Urothelium cell line (cell line): ENCODE data around the gene DMD.

Source experiments
- DNase-seq: peaks from one replicate; pipeline ENCODE4 v3.0.0; 2011; ENCODE audit warnings: low spot score, mixed read lengths
- FAIRE-seq: peaks from 2 replicates; lab custom pipeline; 2011; peaks lifted over from hg19 to GRCh38; lab: Jason Lieb, UNC

The DMD gene

GRCh38 chrX:33045882-33046281, 165.5 kb downstream of the DMD start:
- DNase-seq = no peak
- FAIRE-seq = no peak

- DNase-seq (no peak), FAIRE-seq (no peak)
Measured at GRCh38 chrX:33045245-33045644, 166.1 kb downstream of the DMD start.

- DNase-seq (no peak), FAIRE-seq (no peak)
Measured at GRCh38 chrX:33041141-33041540, 170.2 kb downstream of the DMD start.

- no peak for FAIRE-seq
- no peak for DNase-seq
Measured at GRCh38 chrX:33032700-33033099, 178.6 kb downstream of the DMD start.

- FAIRE-seq (no peak), DNase-seq (no peak)
Measured at GRCh38 chrX:33014949-33015348, 196.4 kb downstream of the DMD start.

- FAIRE-seq (no peak), DNase-seq (no peak)
Measured at GRCh38 chrX:33014086-33014485, 197.3 kb downstream of the DMD start.

- DNase-seq = no peak
- FAIRE-seq = no peak
Measured at GRCh38 chrX:33001107-33001506, 210.2 kb downstream of the DMD start.

GRCh38 chrX:32998776-32999175, 212.6 kb downstream of the DMD start:
- DNase-seq (no peak), FAIRE-seq (no peak)

GRCh38 chrX:32995427-32995826, 215.9 kb downstream of the DMD start:
- no peak for DNase-seq
- FAIRE-seq = no peak

GRCh38 chrX:32987142-32987541, 224.2 kb downstream of the DMD start:
- FAIRE-seq (no peak), DNase-seq (no peak)

- FAIRE-seq (no peak), DNase-seq (no peak)
Measured at GRCh38 chrX:32985544-32985943, 225.8 kb downstream of the DMD start.

GRCh38 chrX:32966821-32967355, 244.5 kb downstream of the DMD start:
- FAIRE-seq (no peak), DNase-seq (no peak)

- FAIRE-seq = no peak
- DNase-seq = no peak
Measured at GRCh38 chrX:32954125-32954524, 257.2 kb downstream of the DMD start.

GRCh38 chrX:32948130-32948529, 263.2 kb downstream of the DMD start:
- no peak for DNase-seq
- no peak for FAIRE-seq

- FAIRE-seq = no peak
- DNase-seq = no peak
Measured at GRCh38 chrX:32937043-32937442, 274.3 kb downstream of the DMD start.

- FAIRE-seq (no peak), DNase-seq (no peak)
Measured at GRCh38 chrX:32933548-32933947, 277.8 kb downstream of the DMD start.

- FAIRE-seq (no peak), DNase-seq (no peak)
Measured at GRCh38 chrX:32929040-32929439, 282.3 kb downstream of the DMD start.

- FAIRE-seq (no peak), DNase-seq (no peak)
Measured at GRCh38 chrX:32896088-32896487, 315.3 kb downstream of the DMD start.

GRCh38 chrX:32894679-32895078, 316.7 kb downstream of the DMD start:
- no peak for DNase-seq
- no peak for FAIRE-seq

- no peak for FAIRE-seq
- DNase-seq = no peak
Measured at GRCh38 chrX:32893751-32894150, 317.6 kb downstream of the DMD start.

- DNase-seq (no peak), FAIRE-seq (no peak)
Measured at GRCh38 chrX:32877592-32877991, 333.8 kb downstream of the DMD start.

GRCh38 chrX:32874839-32875238, 336.5 kb downstream of the DMD start:
- no peak for DNase-seq
- no peak for FAIRE-seq

GRCh38 chrX:32873786-32874185, 337.6 kb downstream of the DMD start:
- FAIRE-seq = no peak
- no peak for DNase-seq

GRCh38 chrX:32871636-32872035, 339.7 kb downstream of the DMD start:
- no peak for FAIRE-seq
- DNase-seq = no peak
